GM19099 (cell line): ENCODE data around the gene BORCS5.

Experiments
- POLR2A ChIP-seq: IDR thresholded peaks from 3 replicates; pipeline ENCODE4 v1.6.1; 2011; ENCODE audit warnings: low read depth; ENCODE audit not compliant: insufficient read length; ENCODE audit errors: extremely low read depth

The BORCS5 gene

GRCh38 chr12:12499909-12500604 is 143.2 kb downstream of the BORCS5 start:
- TF ChIP-seq POLR2A, result no peak

- TF ChIP-seq POLR2A, result no peak
Measured at GRCh38 chr12:12501121-12501520, 144.2 kb downstream of the BORCS5 start.

- TF ChIP-seq POLR2A, result no peak
Measured at GRCh38 chr12:12502815-12503151, 145.9 kb downstream of the BORCS5 start.

- no peak for TF ChIP-seq POLR2A
Measured at GRCh38 chr12:12503384-12504078, 146.7 kb downstream of the BORCS5 start.

- peak; percentile 41 for TF ChIP-seq POLR2A
Measured at GRCh38 chr12:12505544-12506495, 148.9 kb downstream of the BORCS5 start.

GRCh38 chr12:12506496-12506890 is 149.6 kb downstream of the BORCS5 start:
- no peak for TF ChIP-seq POLR2A

GRCh38 chr12:12507121-12507520 is 150.2 kb downstream of the BORCS5 start:
- no peak for TF ChIP-seq POLR2A

- no peak for TF ChIP-seq POLR2A
Measured at GRCh38 chr12:12508612-12509011, 151.7 kb downstream of the BORCS5 start.

GRCh38 chr12:12510141-12510540 is 153.3 kb downstream of the BORCS5 start:
- TF ChIP-seq POLR2A, result no peak

- no peak for TF ChIP-seq POLR2A
Measured at GRCh38 chr12:12510551-12510950, 153.7 kb downstream of the BORCS5 start.

GRCh38 chr12:12511021-12511783 is 154.3 kb downstream of the BORCS5 start:
- TF ChIP-seq POLR2A, result no peak

- no peak for TF ChIP-seq POLR2A
Measured at GRCh38 chr12:12511895-12512711, 155.2 kb downstream of the BORCS5 start.

GRCh38 chr12:12513416-12514006 is 156.6 kb downstream of the BORCS5 start:
- no peak for TF ChIP-seq POLR2A

- no peak for TF ChIP-seq POLR2A
Measured at GRCh38 chr12:12518464-12518845, 161.6 kb downstream of the BORCS5 start.
